HG02678 (cell line): ENCODE data around the gene GPR32.
A peak's percentile ranks its signal among the peaks of the same experiment; 100 is the strongest.
"Not testable (repeated sequence)": the region's sequence is repeated elsewhere in the genome, so short reads cannot be mapped to it uniquely, and the experiment has no call there.

Source experiments
- ATAC-seq: cut with Tn5 transposase; IDR thresholded peaks from one replicate; pipeline ENCODE4 v1.9.1; 2021; ENCODE audit warnings: mild to moderate bottlenecking, moderate library complexity; ENCODE audit not compliant: unreplicated experiment

The GPR32 gene, protein sequence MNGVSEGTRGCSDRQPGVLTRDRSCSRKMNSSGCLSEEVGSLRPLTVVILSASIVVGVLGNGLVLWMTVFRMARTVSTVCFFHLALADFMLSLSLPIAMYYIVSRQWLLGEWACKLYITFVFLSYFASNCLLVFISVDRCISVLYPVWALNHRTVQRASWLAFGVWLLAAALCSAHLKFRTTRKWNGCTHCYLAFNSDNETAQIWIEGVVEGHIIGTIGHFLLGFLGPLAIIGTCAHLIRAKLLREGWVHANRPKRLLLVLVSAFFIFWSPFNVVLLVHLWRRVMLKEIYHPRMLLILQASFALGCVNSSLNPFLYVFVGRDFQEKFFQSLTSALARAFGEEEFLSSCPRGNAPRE

DNA sequence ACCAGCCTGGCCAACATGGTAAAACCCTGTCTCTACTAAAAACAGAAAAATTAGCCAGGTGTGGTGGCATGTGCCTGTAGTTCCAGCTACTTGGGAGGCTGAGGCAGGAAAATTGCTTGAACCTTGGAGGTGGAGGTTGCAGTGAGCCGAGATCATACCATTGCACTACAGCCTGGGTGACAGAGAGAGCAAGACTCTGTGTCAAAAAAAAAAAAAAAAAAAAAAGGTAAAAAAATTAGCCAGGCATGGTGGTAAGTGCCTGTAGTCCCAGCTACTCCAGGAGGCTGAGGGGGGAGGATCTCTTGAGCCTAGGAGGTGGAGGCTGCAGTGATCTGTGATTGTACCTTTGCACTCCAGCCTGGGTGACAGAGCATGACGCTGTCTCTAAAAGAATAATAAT lies at the start of gene GPR32:
Gene GPR32 (plus strand): TSS at position 301 of the 400 bp plus-strand sequence. CDS start 137 bp downstream, outside the sequence.
- ATAC-seq, result not testable (repeated sequence)

DNA sequence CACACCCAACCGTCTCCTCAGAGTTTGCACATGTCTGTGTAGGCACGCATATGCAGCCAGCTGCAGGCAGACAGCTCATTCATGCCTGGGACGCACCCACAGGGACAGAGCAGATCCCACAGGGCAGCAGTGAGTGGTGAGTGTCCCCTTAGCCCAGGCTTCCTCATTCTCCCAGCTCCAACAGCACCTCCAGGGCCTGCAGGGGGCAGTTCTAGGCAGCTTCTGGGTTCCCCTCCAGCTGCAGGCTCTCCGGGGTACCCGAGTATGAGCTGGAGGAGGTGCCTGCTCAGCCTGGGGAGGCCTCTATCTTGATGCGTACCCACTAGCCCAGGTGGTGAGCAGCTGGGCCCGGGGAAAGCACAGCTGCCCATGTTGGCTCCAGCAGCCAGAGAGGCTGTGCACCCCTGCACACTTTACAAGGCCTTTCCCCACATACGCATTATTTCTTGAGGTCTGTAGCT lies 49.3 kb upstream of the GPR32 start:
- no peak for ATAC-seq

DNA sequence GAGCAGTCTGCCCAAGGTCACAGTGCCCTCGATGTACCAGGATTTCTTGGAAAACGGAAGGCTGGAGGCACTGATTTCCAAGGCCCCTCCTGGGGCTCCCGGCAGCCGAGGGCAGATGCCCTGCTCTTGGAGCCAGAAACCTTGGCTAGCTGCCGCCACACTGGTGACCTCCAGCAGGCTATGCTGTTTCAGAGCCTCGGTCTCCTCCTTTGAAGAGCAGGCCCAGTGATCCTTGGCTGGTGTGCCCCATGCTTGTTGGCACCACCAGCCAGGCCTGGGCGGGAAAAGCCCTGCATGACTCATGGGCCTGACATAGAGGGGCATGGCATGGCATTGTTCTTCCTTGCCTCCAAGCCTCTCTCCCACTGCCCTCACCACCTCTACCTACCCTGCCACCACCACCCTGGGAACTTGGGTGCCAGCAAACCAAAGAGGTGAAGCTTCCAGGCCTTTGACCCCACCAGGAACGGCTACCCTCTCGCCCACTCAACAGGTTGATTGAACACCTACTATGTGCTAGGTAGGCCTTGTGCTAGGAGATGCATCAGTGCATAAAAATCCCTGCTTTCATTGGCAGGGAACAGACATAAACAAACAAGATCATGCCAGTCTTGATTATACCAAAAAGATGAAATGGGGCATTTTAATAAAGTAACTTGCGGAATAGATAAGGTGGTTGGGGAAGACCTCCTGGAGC lies 48.7 kb upstream of the GPR32 start:
- no peak for ATAC-seq

DNA sequence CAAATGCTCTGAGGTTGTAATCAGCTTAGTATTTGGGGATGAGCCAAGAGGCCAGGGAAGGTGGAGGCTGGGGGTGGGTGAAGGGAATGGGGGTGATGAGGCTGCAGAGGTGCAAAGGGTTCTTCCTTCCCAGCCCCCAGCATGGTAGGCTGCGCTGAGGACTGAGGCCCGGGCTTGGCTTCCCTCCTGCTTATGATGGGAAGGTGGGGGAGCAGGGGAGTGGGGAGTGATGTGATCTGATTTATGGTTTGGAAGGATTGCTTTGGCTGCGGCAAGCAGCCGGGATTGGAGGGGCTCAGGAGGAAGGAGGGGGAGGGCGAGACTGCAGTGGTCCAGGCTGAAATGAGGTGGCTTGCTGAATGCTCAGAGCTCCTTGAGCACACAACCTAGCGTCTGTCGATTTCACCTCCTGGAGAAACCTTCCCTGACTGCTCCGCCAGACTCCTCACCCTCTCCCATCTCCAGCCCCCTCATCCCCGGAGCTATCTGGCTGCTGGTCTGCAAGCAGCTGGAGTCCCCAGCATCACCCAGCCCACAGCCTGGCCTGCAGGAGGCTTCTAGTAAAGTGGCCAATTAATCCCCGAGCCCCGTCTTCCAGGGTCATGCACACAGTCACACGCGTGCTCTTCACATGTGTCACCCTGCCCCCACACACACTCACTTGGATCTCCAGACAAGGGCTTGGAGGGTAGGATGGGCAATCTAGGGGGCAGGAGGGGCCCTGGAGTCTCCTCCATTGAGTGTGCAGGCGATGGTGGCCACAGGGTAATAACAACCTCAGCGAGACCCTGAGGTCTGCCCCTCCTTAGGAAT lies 47.9 kb upstream of the GPR32 start:
- ATAC-seq, result no peak

DNA sequence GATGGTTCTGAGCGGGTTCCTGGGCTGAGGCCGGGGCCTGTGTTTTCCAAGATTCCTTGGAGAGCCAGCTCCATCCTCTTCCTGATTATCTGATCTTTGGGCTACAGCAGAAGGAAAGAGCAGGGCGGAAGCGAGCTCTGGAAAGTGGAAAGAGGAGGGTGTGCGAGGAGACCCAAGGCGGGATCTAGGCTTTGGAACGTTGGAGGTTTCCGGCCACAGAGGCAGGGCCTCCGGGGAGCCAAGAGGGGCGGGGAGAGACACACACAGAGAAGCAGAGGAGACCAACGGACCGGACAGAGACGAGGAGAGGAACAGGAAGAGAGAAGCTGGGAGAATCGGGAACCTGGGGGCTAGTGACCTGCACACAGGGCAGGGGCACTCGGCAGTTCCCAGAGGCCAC lies 47.2 kb upstream of the GPR32 start, which contains the start of gene CLEC11A:
Gene CLEC11A (plus strand): TSS at position 296 of the 400 bp plus-strand sequence. CDS start 162 bp downstream, outside the sequence.
- no peak for ATAC-seq

DNA sequence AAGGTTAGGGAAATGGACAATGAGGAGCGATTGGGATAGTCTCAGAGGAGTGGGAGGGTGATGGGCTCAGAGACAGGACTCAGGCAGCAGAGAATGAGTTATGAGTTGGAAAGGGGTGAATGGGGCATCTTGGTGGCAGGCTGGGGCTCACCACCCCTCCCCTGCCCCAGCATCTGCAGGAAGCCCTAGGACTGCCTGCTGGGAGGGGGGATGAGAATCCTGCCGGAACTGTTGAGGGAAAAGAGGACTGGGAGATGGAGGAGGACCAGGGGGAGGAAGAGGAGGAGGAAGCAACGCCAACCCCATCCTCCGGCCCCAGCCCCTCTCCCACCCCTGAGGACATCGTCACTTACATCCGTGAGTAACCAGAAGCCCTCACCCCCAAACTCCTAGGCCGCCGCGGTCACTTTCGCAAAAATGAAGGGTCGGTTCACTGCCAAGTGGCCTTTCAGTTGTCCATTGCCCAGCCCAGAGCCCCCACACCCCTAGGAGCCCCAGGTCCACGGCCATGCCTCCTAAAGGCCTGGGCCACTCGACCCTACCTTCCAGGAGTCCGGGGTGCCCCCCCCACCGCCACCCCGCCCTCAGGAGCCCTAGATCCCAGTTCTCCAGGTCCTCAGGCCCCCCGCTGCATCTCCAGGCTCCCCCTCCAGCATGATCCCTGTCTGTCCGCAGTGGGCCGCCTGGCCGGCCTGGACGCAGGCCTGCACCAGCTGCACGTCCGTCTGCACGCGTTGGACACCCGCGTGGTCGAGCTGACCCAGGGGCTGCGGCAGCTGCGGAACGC lies 46.3 kb upstream of the GPR32 start:
- no peak for ATAC-seq

DNA sequence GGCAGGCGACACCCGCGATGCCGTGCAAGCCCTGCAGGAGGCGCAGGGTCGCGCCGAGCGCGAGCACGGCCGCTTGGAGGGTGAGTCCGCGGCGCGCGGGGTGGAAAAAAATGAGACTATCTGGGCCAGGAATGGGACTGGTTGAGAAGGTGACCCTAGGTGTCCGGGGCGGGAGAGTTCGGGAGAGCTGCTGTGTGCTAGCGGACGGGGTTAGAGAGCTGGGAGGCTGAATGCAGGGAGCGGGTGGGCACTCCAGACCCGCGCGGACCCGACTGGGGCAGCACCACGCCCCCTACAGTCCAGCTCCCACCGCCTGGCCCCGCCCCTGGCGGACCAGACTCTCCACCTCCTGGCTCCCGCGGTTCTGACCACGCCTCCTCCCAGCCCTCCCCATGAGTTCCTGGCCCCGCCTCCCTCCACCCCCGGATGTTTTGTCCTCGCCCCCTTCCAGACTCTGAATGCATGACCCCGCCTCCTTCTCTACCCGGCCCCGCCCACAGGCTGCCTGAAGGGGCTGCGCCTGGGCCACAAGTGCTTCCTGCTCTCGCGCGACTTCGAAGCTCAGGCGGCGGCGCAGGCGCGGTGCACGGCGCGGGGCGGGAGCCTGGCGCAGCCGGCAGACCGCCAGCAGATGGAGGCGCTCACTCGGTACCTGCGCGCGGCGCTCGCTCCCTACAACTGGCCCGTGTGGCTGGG lies 45.6 kb upstream of the GPR32 start:
- peak; percentile 68 for ATAC-seq

DNA sequence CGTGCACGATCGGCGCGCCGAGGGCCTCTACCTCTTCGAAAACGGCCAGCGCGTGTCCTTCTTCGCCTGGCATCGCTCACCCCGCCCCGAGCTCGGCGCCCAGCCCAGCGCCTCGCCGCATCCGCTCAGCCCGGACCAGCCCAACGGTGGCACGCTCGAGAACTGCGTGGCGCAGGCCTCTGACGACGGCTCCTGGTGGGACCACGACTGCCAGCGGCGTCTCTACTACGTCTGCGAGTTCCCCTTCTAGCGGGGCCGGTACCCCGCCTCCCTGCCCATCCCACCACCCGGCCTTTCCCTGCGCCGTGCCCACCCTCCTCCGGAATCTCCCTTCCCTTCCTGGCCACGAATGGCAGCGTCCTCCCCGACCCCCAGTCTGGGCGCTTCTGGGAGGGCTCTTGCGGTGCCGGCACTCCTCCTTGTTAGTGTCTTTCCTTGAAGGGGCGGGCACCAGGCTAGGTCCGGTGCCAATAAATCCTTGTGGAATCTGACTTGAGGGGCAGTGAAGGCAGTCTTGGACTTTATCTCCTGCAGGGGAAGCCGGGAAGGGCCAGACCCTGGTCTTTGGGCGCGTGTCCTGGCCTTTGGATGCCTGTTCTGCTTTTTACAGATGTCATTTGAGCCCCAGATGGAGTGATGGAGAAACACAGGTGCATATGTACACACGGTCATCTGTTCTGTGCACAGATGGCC lies 44.9 kb upstream of the GPR32 start:
- peak; percentile 14 for ATAC-seq

DNA sequence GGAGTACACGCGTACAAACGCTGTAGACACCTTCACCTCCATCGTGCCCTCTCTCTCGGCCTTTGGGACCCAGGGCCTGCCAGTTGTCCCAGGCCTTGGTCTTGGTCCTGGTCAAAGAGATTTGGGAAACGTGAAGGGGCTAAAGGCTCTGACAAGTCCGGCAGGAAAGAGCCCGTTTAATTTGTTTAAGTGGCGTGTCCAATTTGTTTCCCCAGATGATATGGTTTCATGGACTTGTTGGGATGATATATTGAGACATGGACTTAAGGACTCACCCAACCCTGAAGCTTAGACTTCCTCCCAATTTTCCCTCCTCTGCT lies 44.4 kb upstream of the GPR32 start:
- ATAC-seq, result no peak

DNA sequence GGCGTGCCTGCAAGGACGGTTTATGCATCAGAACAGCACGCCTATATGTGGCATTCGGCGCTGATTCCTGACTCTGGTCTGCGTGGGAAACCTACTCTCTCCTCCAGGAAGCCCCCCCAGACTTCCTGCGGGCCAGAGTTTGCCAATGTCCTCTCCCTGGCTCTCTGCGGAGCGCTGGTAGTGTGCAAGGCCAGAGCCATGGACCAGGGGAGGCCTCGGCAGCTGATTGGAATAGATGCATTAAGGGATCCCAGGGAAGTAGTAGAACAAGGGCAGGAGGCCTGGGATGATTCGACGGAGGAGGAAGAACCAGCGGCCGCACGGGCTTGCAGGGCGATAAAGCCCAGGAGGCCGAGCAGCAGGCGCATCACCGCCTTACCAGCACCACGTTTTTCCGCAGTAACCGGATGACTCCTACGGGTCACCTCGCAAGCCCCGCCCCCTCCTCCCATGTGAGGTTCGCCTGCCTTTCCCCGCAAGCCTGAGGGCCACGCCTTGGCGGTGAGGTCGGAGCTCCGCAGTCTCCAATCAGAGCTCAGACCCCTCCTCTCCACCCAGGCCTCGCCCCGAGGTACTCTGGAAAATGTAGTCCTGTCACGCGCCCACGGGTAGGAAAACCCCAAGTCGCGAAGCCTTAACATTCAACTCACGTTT lies 42.1 kb upstream of the GPR32 start:
- no peak for ATAC-seq

DNA sequence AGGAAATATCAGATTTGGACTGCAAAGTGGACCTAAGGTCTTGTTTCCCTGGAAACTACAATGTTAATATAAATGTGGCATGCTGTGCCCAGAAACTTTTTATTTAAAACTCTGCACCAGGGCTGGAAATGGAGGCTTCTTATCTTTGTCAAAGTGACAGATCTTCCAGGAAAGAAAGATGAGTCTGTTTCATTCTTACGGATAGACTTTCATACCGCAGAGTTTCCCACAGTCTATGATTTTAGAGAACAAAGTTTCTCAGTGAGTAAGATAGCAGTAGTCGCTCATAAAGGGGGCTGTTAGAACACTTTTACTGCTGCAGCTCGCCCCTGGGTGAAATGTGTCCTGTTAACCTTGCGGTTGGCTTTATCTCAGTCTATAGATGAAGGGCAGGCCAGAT lies 40.4 kb upstream of the GPR32 start:
- no peak for ATAC-seq

DNA sequence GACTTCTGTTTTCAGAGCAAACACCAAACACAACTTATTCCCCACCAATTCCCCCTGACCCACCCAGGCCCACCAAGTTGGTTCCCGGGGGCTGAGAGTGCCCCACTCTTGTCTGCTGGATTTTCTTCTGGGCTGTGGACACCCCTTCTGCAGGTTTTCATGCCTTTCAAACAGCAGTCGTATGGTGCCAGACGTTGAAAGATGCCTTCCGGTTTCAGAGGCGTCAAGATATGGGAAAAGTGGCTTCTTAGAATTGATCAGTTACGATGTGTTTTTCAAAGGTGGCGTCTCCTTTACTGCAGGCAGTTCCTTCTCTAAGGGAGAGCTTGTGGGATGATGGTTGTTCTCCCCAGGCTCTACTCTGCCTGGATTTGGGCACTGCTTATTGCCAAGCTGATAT lies 34.4 kb upstream of the GPR32 start:
- no peak for ATAC-seq

DNA sequence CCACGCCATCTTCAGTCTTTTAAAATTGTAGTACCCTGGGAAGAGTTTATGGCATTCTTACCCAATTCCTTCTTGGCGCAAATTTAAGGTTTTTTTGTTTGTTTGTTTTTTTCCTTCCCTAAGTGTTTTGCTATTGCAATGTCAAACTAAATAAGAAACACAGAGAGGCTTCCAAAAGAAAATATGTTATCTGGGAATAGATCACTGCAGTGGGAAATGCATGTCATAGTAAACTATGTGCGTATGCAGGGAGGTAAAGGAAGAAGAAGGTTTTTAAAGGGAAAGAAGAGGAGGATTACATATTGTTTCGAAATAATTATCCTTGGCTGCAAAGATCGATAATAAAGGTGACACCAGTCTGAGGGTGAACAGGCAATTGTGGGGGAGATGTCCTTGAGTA lies 33.9 kb upstream of the GPR32 start:
- ATAC-seq, result no peak

DNA sequence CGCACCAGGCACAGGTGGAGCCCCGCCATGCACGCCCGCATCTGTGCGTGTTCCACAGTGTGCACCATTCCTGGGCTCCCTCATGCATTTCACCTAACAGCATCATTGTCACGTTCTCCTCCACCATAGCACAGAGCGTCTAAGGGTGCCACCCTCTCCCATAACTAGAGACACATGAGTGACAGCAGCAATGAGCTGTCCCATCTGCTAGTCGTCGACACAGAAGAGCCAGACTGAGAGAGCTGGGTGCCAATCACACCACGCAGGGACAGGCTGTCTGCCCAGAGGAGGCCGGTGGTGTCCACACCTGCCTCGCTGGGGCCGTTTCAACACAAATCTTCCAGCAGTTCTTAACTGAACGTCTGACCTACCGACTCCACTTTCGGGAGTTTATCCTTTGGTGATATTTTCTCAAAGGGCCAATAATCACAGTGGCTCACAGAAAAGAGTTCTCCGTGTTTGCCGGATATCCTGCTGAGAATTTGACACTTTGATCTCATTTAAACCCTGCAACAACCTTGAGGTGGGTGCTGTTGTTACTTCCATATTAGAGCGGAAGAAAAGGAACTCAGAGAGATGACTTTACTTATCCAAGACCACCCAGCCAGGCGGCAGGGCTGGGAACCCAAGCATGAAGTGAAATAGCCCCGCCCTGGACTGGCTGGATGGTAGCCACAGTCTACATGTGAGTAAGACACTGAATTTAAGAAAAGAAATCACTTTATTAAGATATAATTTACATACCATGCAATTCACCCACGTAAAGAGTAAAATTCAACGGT lies 30.9 kb upstream of the GPR32 start:
- ATAC-seq, result no peak

DNA sequence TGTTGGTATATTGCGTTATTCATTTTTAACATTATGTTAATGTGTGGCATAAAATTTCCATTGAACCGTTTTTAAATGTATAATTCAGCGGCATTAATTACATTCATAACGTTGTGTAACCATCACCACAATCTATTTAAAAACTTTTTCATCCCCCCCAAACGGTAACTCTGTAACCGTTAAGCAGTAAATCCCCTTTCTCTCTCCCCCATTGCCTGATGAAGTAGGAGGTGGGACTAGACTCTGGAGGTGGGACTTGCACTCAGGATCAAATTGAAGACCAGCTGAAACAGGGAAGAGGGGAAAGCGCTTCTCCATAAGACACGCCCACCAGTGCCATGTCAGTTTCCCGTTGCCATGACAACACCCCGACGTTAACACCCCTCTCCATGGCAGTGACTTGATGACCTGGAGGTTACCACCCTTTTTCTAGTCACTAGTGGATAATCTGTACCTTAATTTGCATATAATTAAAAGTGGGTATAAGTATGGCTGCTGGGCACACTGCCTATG lies 30.3 kb upstream of the GPR32 start:
- ATAC-seq, result no peak

DNA sequence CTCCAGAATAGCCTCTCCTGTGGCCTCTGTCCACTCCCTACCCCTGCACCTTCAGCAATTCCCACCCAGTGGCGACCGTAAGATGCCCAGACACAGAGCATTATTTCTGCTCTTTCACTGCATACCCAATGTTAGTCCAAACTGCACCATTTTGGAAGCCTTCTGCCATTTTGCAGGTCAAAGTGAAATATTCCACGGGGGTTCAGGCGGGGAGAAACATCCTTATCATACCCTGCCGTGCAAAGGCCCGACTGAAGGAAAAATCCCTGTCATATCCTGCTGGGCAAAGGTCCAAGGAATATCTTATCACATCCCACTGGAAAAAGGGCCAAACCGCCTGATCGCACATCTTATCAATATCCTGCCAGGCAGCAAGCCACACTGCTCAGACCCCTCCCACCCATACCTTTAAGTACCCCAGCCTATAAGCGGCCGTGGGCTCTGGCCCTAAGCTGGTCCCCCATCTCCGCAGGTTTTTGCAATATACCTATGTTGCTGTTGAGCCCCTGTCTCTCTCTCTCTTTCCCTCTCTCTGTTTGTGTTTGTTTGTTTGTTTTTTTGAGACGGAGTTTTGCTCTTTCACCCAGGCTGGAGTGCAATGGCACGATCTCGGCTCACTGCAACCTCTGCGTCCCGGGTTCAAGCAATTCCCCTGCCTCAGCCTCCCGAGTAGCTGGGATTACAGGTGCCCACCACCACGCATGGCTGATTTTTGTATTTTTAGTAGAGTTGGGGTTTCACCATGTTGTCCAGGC lies 28.9 kb upstream of the GPR32 start:
- ATAC-seq, result no peak

DNA sequence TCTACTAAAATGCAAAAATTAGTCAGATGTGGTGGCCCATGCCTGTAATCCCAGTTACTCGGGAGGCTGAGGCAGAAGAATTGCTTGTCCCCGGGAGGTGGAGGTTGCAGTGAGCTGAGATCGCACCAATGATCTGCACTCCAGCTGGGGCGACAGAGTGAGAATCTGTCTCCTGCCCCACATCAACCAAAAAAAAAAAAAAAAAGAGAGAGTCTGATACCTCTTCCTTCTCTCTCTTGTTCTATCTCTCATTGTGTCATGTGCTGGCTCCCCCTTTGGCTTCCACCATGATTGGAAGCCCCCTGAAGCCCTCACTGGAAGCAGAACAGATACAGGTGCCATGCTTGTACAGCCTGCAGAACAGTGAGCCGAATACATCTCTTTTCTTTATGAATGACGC lies 26.7 kb upstream of the GPR32 start:
- no peak for ATAC-seq
